SK-N-SH (cell line): ENCODE data around the gene UCHL3. TPM values are rescaled to one million over a fixed set of nuclear protein-coding genes. Genes with fewer than 3 reads are reported as not detected.

Experiments
- CTCF ChIA-PET: fragments of 300-600, 350-600 bp; formaldehyde crosslinking; extraction: SDS; loops from one replicate; lab custom pipeline; 2021; lab: Yijun Ruan, JAX
- POLR2A ChIA-PET: fragments of 350-600 bp; sonication (Branson Sonifier 250); formaldehyde crosslinking; extraction: SDS; loops from one replicate; lab custom pipeline; 2020; ENCODE audit warnings: antibody characterized with exemption, inconsistent platforms; lab: Yijun Ruan, JAX
- DNase-seq: peaks from one replicate; pipeline ENCODE4 v3.0.0; 2012
- H2AFZ ChIP-seq: fragments of 200-600 bp; sonication (generic); 2 replicates; pipeline ENCODE4 v1.8.1; 2016; ENCODE audit warnings: antibody characterized with exemption, mild to moderate bottlenecking, low read depth
- H3F3A ChIP-seq: fragments of 200-600 bp; sonication (generic); replicated peaks from 2 replicates; pipeline ENCODE3; 2016; ENCODE audit warnings: antibody characterized with exemption, mild to moderate bottlenecking; ENCODE audit not compliant: insufficient read depth
- H3K27ac ChIP-seq, 2 experiments: fragments of 200-500 bp in 1 of 2; fragments of 200-600 bp in 1 of 2; sonication (Bioruptor generic) in 1 of 2; sonication (generic), shearing (Covaris generic) in 1 of 2; 2 replicates each; pipeline versions ENCODE4 v1.5.1 to v1.6.1; 2014 to 2016; ENCODE audit warnings: low read depth in 2 of 2, inconsistent platforms in 1 of 2, low read length in 1 of 2, mild to moderate bottlenecking in 1 of 2, mixed read lengths in 1 of 2
- H3K27me3 ChIP-seq: fragments of 200-600 bp; sonication (generic), shearing (Covaris generic); 2 replicates; pipeline ENCODE4 v1.6.1; 2016; ENCODE audit warnings: mixed run types; ENCODE audit not compliant: insufficient read depth
- H3K36me3 ChIP-seq, 2 experiments: fragments of 200-500 bp in 1 of 2; fragments of 200-600 bp in 1 of 2; sonication (Bioruptor generic) in 1 of 2; sonication (generic) in 1 of 2; replicated peaks in 1 of 2; 2 replicates each; pipeline versions ENCODE3 to v1.5.1; 2014 to 2016; ENCODE audit warnings: low read length in 1 of 2, mild to moderate bottlenecking in 1 of 2; ENCODE audit not compliant: insufficient read depth in 2 of 2, control insufficient read depth in 1 of 2
- H3K4me1 ChIP-seq, 2 experiments: fragments of 200-500 bp in 1 of 2; fragments of 200-600 bp in 1 of 2; sonication (Bioruptor generic) in 1 of 2; sonication (generic), shearing (Covaris generic) in 1 of 2; 2 replicates each; pipeline versions ENCODE4 v1.5.1 to v1.6.1; 2014 to 2016; ENCODE audit warnings: low read depth in 1 of 2, low read length in 1 of 2, mixed run types in 1 of 2; ENCODE audit not compliant: insufficient read depth in 2 of 2, control insufficient read depth in 1 of 2
- H3K4me2 ChIP-seq: fragments of 200-600 bp; sonication (generic), shearing (Covaris generic); 2 replicates; pipeline ENCODE4 v1.6.1; 2017; ENCODE audit warnings: mixed run types
- H3K4me3 ChIP-seq, 2 experiments: fragments of 200-500 bp in 1 of 2; fragments of 200-600 bp in 1 of 2; sonication (Bioruptor generic) in 1 of 2; sonication (generic), shearing (Covaris generic) in 1 of 2; 2 replicates each; pipeline versions ENCODE4 v1.5.1 to v1.8.1; 2014 to 2016; ENCODE audit warnings: low read depth in 2 of 2, inconsistent platforms in 1 of 2, low read length in 1 of 2, mild to moderate bottlenecking in 1 of 2, mixed read lengths in 1 of 2, moderate library complexity in 1 of 2
- H3K79me2 ChIP-seq: fragments of 200-600 bp; sonication (generic); 2 replicates; pipeline ENCODE4 v1.8.1; 2017; ENCODE audit warnings: mild to moderate bottlenecking; ENCODE audit not compliant: insufficient read depth
- H3K9ac ChIP-seq: fragments of 200-600 bp; sonication (generic); 2 replicates; pipeline ENCODE4 v1.6.1; 2017; ENCODE audit warnings: mixed run types
- H3K9me2 ChIP-seq: fragments of 200-600 bp; sonication (generic); 2 replicates; pipeline ENCODE4 v1.6.1; 2017; ENCODE audit warnings: mixed run types
- H3K9me3 ChIP-seq: fragments of 200-600 bp; sonication (generic); 2 replicates; pipeline ENCODE4 v1.6.1; 2017; ENCODE audit warnings: mixed run types, mild to moderate bottlenecking, moderate library complexity
- H4K20me1 ChIP-seq: fragments of 200-600 bp; sonication (generic); 2 replicates; pipeline ENCODE4 v1.6.1; 2017; ENCODE audit warnings: mild to moderate bottlenecking, mixed run types; ENCODE audit not compliant: insufficient read depth
- CHD2 ChIP-seq: fragments of 150-350 bp; IDR thresholded peaks from 2 replicates; pipeline ENCODE4 v1.6.1; 2018; ENCODE audit warnings: low read length; ENCODE audit not compliant: partially characterized antibody
- FOSL2 ChIP-seq: IDR thresholded peaks from 2 replicates; pipeline ENCODE4 v1.4.0; 2012; ENCODE audit warnings: low read depth, mild to moderate bottlenecking, moderate library complexity, borderline replicate concordance
- FOXJ3 ChIP-seq: sonication (generic); formaldehyde crosslinking; IDR thresholded peaks from 2 replicates; pipeline ENCODE4 v1.5.1; 2020; ENCODE audit warnings: mild to moderate bottlenecking, missing genetic modification reagents
- FOXM1 ChIP-seq: IDR thresholded peaks from 2 replicates; pipeline ENCODE4 v1.4.0; 2012; ENCODE audit warnings: low read depth, mild to moderate bottlenecking
- GABPA ChIP-seq: IDR thresholded peaks from 2 replicates; pipeline ENCODE4 v1.4.0; 2012; ENCODE audit warnings: low read depth, mild to moderate bottlenecking
- GATA2 ChIP-seq: sonication (generic); formaldehyde crosslinking; IDR thresholded peaks from 2 replicates; pipeline ENCODE4 v1.5.0; 2020; ENCODE audit warnings: mild to moderate bottlenecking, missing genetic modification reagents
- JUND ChIP-seq: IDR thresholded peaks from 2 replicates; pipeline ENCODE4 v1.4.0; 2012
- MXI1 ChIP-seq: IDR thresholded peaks from 2 replicates; pipeline ENCODE4 v1.6.1; 2012; ENCODE audit warnings: mild to moderate bottlenecking, low read depth, low read length, improper control_type of control experiment
- NFIC ChIP-seq: IDR thresholded peaks from 2 replicates; pipeline ENCODE4 v1.4.0; 2012; ENCODE audit warnings: borderline replicate concordance
- POLR2AphosphoS5 ChIP-seq: IDR thresholded peaks from 2 replicates; pipeline ENCODE4 v1.6.1; 2012; ENCODE audit warnings: low read depth, low read length
- RAD21 ChIP-seq: IDR thresholded peaks from 2 replicates; pipeline ENCODE4 v1.6.1; 2012; ENCODE audit warnings: mild to moderate bottlenecking, low read length
- RXRA ChIP-seq: IDR thresholded peaks from 2 replicates; pipeline ENCODE4 v1.4.0; 2012; ENCODE audit warnings: low read depth, mild to moderate bottlenecking, borderline replicate concordance
- SIN3A ChIP-seq: IDR thresholded peaks from 2 replicates; pipeline ENCODE4 v1.6.1; 2012; ENCODE audit warnings: low read depth, mild to moderate bottlenecking, low read length, moderate library complexity, borderline replicate concordance
- SMC3 ChIP-seq: IDR thresholded peaks from 2 replicates; pipeline ENCODE4 v1.6.1; 2012; ENCODE audit warnings: low read depth, low read length, improper control_type of control experiment
- TAF1 ChIP-seq: IDR thresholded peaks from 2 replicates; pipeline ENCODE4 v1.6.1; 2012; ENCODE audit warnings: low read depth, mild to moderate bottlenecking, low read length, moderate library complexity, borderline replicate concordance
- WGBS: methylation state at CpG from one replicate; pipeline ENCODE4 v1.1.6; 2017; ENCODE audit warnings: low lambda C conversion rate; 5-methylcytosine and 5-hydroxymethylcytosine counted together
- polyA plus RNA-seq, 3 experiments: library from polyadenylated mRNA; depleted of rRNA; stranded (reverse); fragments of >200 nt; gene quantifications; 2 replicates each; pipeline ENCODE4 v1.2.3, GENCODE V29; 2012
- TF ChIP-seq, protein P1 (sequence below): IDR thresholded peaks from 2 replicates; pipeline ENCODE4 v1.6.1; 2012; ENCODE audit warnings: mild to moderate bottlenecking, low read depth, low read length, moderate library complexity
- TF ChIP-seq, protein P2 (sequence below): IDR thresholded peaks from 2 replicates; pipeline ENCODE4 v1.4.0; 2012; ENCODE audit warnings: low read depth, borderline replicate concordance
- TF ChIP-seq, protein P3 (sequence below): IDR thresholded peaks from 2 replicates; pipeline ENCODE4 v1.4.0; 2012; ENCODE audit warnings: low read depth

UCHL3 gene
- polyA plus RNA-seq, 1 of the 3 experiments (the other 2 are of a cell fraction) = 28.8 TPM

DNA sequence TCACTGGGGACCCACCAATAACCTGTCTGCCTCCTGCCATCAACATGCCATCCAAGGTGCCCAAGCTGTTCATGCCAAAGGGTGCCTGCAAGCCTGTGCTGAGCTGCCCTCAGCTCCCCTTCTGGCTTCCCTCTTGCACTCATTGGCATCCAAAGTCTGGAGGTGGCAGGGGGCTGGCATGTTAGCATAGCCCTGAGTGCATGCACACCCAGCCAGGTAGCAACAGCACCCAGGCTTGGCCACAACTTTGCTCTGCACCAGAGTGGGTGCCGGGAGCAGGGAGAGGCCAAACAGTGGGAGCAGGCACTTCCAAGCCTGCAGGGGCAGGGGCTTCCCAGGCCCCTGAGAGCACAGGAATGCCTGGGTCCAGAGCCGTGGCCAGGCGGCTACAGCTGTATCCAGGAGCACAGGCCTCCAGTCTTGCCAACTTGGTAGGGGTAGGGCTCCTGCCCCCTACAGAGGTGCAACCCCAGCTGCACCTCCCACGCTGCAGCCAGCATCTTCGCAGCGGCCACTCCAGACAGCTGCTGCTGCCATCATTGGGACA, 41.5 kb upstream of the UCHL3 start:
- Histone ChIP-seq H3F3A (no peaks in the 10 kb centered on the region), H2AFZ (no peak overlapping the region), H3K79me2 (no peaks in the 10 kb centered on the region), H3K9me3 (no peaks in the 10 kb centered on the region), H3K27ac (no peak overlapping the region), H3K9me2 (no peaks in the 10 kb centered on the region), H3K36me3 (no peaks in the 10 kb centered on the region), H3K27me3 (no peaks in the 10 kb centered on the region), H3K4me2 (no peak overlapping the region), H3K9ac (no peak overlapping the region), H4K20me1 (no peaks in the 10 kb centered on the region), H3K4me1 (no peaks in the 10 kb centered on the region; a peak in 1 of 4 replicates), H3K4me3 (no peak overlapping the region)
- ChIA-PET POLR2A (no interaction called here), CTCF (interaction anchor here (1.5 kb wide), 1 partner anchor 136 kb away, joined by 3 read pairs; no protein-coding TSS in a partner anchor)
- WGBS = 96% methylated on average over 5 of the region's 6 CpGs
- no peak for DNase-seq
- TF ChIP-seq, protein P1, sequence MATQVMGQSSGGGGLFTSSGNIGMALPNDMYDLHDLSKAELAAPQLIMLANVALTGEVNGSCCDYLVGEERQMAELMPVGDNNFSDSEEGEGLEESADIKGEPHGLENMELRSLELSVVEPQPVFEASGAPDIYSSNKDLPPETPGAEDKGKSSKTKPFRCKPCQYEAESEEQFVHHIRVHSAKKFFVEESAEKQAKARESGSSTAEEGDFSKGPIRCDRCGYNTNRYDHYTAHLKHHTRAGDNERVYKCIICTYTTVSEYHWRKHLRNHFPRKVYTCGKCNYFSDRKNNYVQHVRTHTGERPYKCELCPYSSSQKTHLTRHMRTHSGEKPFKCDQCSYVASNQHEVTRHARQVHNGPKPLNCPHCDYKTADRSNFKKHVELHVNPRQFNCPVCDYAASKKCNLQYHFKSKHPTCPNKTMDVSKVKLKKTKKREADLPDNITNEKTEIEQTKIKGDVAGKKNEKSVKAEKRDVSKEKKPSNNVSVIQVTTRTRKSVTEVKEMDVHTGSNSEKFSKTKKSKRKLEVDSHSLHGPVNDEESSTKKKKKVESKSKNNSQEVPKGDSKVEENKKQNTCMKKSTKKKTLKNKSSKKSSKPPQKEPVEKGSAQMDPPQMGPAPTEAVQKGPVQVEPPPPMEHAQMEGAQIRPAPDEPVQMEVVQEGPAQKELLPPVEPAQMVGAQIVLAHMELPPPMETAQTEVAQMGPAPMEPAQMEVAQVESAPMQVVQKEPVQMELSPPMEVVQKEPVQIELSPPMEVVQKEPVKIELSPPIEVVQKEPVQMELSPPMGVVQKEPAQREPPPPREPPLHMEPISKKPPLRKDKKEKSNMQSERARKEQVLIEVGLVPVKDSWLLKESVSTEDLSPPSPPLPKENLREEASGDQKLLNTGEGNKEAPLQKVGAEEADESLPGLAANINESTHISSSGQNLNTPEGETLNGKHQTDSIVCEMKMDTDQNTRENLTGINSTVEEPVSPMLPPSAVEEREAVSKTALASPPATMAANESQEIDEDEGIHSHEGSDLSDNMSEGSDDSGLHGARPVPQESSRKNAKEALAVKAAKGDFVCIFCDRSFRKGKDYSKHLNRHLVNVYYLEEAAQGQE = no peak
- no peak for TF ChIP-seq MXI1
- TF ChIP-seq, protein P2, sequence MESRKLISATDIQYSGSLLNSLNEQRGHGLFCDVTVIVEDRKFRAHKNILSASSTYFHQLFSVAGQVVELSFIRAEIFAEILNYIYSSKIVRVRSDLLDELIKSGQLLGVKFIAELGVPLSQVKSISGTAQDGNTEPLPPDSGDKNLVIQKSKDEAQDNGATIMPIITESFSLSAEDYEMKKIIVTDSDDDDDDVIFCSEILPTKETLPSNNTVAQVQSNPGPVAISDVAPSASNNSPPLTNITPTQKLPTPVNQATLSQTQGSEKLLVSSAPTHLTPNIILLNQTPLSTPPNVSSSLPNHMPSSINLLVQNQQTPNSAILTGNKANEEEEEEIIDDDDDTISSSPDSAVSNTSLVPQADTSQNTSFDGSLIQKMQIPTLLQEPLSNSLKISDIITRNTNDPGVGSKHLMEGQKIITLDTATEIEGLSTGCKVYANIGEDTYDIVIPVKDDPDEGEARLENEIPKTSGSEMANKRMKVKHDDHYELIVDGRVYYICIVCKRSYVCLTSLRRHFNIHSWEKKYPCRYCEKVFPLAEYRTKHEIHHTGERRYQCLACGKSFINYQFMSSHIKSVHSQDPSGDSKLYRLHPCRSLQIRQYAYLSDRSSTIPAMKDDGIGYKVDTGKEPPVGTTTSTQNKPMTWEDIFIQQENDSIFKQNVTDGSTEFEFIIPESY = no peak
- TF ChIP-seq SMC3 = no peak
- no peak for TF ChIP-seq NFIC

DNA sequence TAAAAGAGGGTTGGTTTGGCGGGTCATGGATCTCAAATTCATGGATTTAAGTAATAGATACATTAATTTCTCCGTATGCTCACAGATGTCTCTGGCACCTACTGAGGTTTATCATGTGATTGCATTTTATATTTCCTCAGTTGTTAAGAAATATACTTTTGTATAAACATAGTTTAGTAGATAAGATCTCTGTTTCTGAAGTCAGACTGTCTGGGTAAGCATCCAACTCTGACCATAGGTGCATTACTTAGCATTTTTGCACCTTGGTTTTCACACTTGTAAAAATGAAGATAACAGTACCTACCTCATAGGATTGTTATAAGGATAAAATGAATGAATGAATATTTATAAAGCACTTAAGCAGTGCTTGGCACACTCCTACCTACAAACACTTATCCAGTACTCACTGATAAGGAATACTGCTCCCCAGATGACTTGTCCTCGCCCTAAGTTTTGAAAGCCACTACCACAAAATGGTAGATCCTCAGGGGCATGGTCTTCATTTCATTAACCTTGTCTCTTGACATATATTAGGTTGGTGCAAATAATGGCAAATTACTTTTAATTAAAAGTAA, 38.5 kb upstream of the UCHL3 start:
- CTCF ChIA-PET = no interaction called here
- WGBS = 95% methylated on average over 3 of the region's 3 CpGs
- no peaks in the 10 kb centered on the region for H4K20me1 ChIP-seq
- H3K4me3 ChIP-seq = no peak overlapping the region
- H3K4me1 ChIP-seq = no peaks in the 10 kb centered on the region; a peak in 1 of 4 replicates
- no peak overlapping the region for H3K9ac ChIP-seq
- no peaks in the 10 kb centered on the region for H3K9me2 ChIP-seq
- H3K79me2 ChIP-seq = no peaks in the 10 kb centered on the region
- no peak overlapping the region for H2AFZ ChIP-seq
- H3F3A ChIP-seq = no peaks in the 10 kb centered on the region
- no peaks in the 10 kb centered on the region for H3K27me3 ChIP-seq
- no peak for DNase-seq
- no peaks in the 10 kb centered on the region for H3K9me3 ChIP-seq
- H3K27ac ChIP-seq = no peak overlapping the region
- H3K4me2 ChIP-seq = no peak overlapping the region
- no peaks in the 10 kb centered on the region for H3K36me3 ChIP-seq
- POLR2A ChIA-PET = no interaction called here
- TF ChIP-seq JUND (no peak), FOXJ3 (no peak), SMC3 (no peak), FOXM1 (no peak), POLR2AphosphoS5 (no peak), GABPA (no peak), FOSL2 (no peak), RAD21 (no peak), RXRA (no peak), SIN3A (no peak), GATA2 (CRISPR knock-in tag) (no peak), MXI1 (no peak), TAF1 (no peak), CHD2 (no peak)
- TF ChIP-seq, protein P1 = no peak
- TF ChIP-seq, protein P3, sequence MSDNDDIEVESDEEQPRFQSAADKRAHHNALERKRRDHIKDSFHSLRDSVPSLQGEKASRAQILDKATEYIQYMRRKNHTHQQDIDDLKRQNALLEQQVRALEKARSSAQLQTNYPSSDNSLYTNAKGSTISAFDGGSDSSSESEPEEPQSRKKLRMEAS = no peak
